Measurements from ENCODE around the gene KRTAP19-3. TPM values are rescaled to one million over a fixed set of nuclear protein-coding genes. Genes with fewer than 3 reads are reported as not detected.

KRTAP19-3 gene
- total RNA-seq, 2 donors from 2014 or later, result not detected

- Mint-ChIP-seq H3K9me3 (no peaks in the 10 kb centered on the region), H3K36me3 (no peaks in the 10 kb centered on the region), H3K27ac (no peak overlapping the region)
- no peak for DNase-seq (ENCODE audit: low spot score in 2 of 2)
- no peak for ATAC-seq
Measured at GRCh38 chr21:30443226-30443625, 48.6 kb downstream of the KRTAP19-3 start.

Other genes with a start within 250 kb of the KRTAP19-3 start
- not detected for gene KRTAP24-1, start 209.1 kb downstream of the KRTAP19-3 start, total RNA-seq
- not detected for gene KRTAP25-1, start 202.5 kb downstream of the KRTAP19-3 start, total RNA-seq
- not detected for gene KRTAP26-1, start 171.7 kb downstream of the KRTAP19-3 start, total RNA-seq
- gene KRTAP27-1, start 154.3 kb downstream of the KRTAP19-3 start, total RNA-seq, result not detected
- not detected for gene KRTAP23-1, start 143.4 kb downstream of the KRTAP19-3 start, total RNA-seq
- not detected for gene KRTAP13-2, start 119.7 kb downstream of the KRTAP19-3 start, total RNA-seq
- not detected for gene KRTAP13-1, start 96.0 kb downstream of the KRTAP19-3 start, total RNA-seq
- not detected for gene KRTAP13-3, start 66.1 kb downstream of the KRTAP19-3 start, total RNA-seq
- gene KRTAP13-4, start 61.8 kb downstream of the KRTAP19-3 start, total RNA-seq, result not detected
- gene KRTAP15-1, start 51.7 kb downstream of the KRTAP19-3 start, total RNA-seq, result not detected
- not detected for gene KRTAP19-1, start 11.6 kb downstream of the KRTAP19-3 start, total RNA-seq
- not detected for gene KRTAP19-2, start 4.6 kb downstream of the KRTAP19-3 start, total RNA-seq
- gene KRTAP19-4, start 5.2 kb upstream of the KRTAP19-3 start, total RNA-seq, result not detected
- not detected for gene KRTAP19-5, start 10.1 kb upstream of the KRTAP19-3 start, total RNA-seq
- gene KRTAP19-6, start 49.9 kb upstream of the KRTAP19-3 start, total RNA-seq, result not detected
- not detected for gene KRTAP19-7, start 69.3 kb upstream of the KRTAP19-3 start, total RNA-seq
- not detected for gene KRTAP22-2, start 98.4 kb upstream of the KRTAP19-3 start, total RNA-seq
- not detected for gene KRTAP6-3, start 100.4 kb upstream of the KRTAP19-3 start, total RNA-seq
- gene KRTAP6-2, start 106.9 kb upstream of the KRTAP19-3 start, total RNA-seq, result not detected
- not detected for gene KRTAP22-1, start 109.1 kb upstream of the KRTAP19-3 start, total RNA-seq
- gene KRTAP6-1, start 121.9 kb upstream of the KRTAP19-3 start, total RNA-seq, result not detected
- gene KRTAP20-1, start 124.4 kb upstream of the KRTAP19-3 start, total RNA-seq, result not detected
- gene KRTAP20-4, start 128.6 kb upstream of the KRTAP19-3 start, total RNA-seq, result not detected
- not detected for gene KRTAP20-2, start 143.2 kb upstream of the KRTAP19-3 start, total RNA-seq
- not detected for gene KRTAP20-3, start 150.9 kb upstream of the KRTAP19-3 start, total RNA-seq
- not detected for gene KRTAP21-3, start 226.8 kb upstream of the KRTAP19-3 start, total RNA-seq

All from activated naive CD4-positive, alpha-beta T cell treated with anti-CD3 and anti-CD28 coated beads, Interleukin-2, amount 50 U/mL, for 72 hours (primary cell).